WTC11 (cell line): ENCODE measurements around the gene SLC2A9. TPM values are rescaled to one million over a fixed set of nuclear protein-coding genes. Genes with fewer than 3 reads are reported as not detected.
A peak's percentile ranks its signal among the peaks of the same experiment; 100 is the strongest.
"Not testable (repeated sequence)": the region's sequence is repeated elsewhere in the genome, so short reads cannot be mapped to it uniquely, and the experiment has no call there.

Source experiments
- ATAC-seq: fragments of 200-7000 bp; cut with Tn5 transposase; 2 replicates; pipeline ENCODE4 v1.10.0; 2021; ENCODE audit warnings: mild to moderate bottlenecking, moderate library complexity
- CTCF ChIA-PET: fragments of 300-600 bp; sonication (Branson Sonifier 250); formaldehyde crosslinking; loops from one replicate; lab custom pipeline; 2021; ENCODE audit warnings: antibody characterized with exemption; lab: Charles Lee
- POLR2A ChIA-PET: fragments of 350-600 bp; sonication (Branson Sonifier 250); formaldehyde crosslinking; loops from one replicate; lab custom pipeline; 2021; ENCODE audit warnings: antibody characterized with exemption; lab: Charles Lee
- DNase-seq: peaks from one replicate; pipeline ENCODE4 v3.0.0; 2021; ENCODE audit warnings: low spot score
- H3K27ac Mint-ChIP-seq: 2 replicates; pipeline ENCODE4 v1.8.0; 2021; ENCODE audit warnings: mixed read lengths
- H3K27me3 Mint-ChIP-seq: 2 replicates; pipeline ENCODE4 v1.8.0; 2021; ENCODE audit warnings: low read depth, mild to moderate bottlenecking, moderate library complexity, mixed read lengths
- H3K36me3 Mint-ChIP-seq: 2 replicates; pipeline ENCODE4 v1.8.0; 2021; ENCODE audit warnings: mixed read lengths
- H3K4me1 Mint-ChIP-seq: 2 replicates; pipeline ENCODE4 v1.8.0; 2022; ENCODE audit warnings: mixed read lengths
- H3K4me3 Mint-ChIP-seq: 2 replicates; pipeline ENCODE4 v1.8.0; 2021; ENCODE audit warnings: mild to moderate bottlenecking, moderate library complexity, mixed read lengths
- H3K9me3 Mint-ChIP-seq: 2 replicates; pipeline ENCODE4 v1.8.0; 2021; ENCODE audit warnings: mixed read lengths
- EMX1 ChIP-seq: fragments of 250-450 bp; sonication (Bioruptor Pico); IDR thresholded peaks from 2 replicates; pipeline ENCODE4 v1.8.0; 2021; ENCODE audit warnings: mild to moderate bottlenecking
- ESRRA ChIP-seq: sonication (generic); formaldehyde crosslinking; IDR thresholded peaks from 2 replicates; pipeline ENCODE4 v1.8.1; 2022; ENCODE audit warnings: mild to moderate bottlenecking, missing genetic modification reagents, borderline replicate concordance
- FOXP4 ChIP-seq: sonication (generic); formaldehyde crosslinking; IDR thresholded peaks from 2 replicates; pipeline ENCODE4 v1.8.0; 2022; ENCODE audit warnings: mild to moderate bottlenecking, missing genetic modification reagents
- MAX ChIP-seq: sonication (generic); formaldehyde crosslinking; IDR thresholded peaks from 2 replicates; pipeline ENCODE4 v1.8.0; 2022; ENCODE audit warnings: mild to moderate bottlenecking, missing genetic modification reagents
- MXD4 ChIP-seq: fragments of 250-450 bp; sonication (Bioruptor Pico); IDR thresholded peaks from 2 replicates; pipeline ENCODE4 v1.8.0; 2021; ENCODE audit warnings: mild to moderate bottlenecking, moderate library complexity, borderline replicate concordance
- SOX15 ChIP-seq: fragments of 250-450 bp; sonication (Bioruptor Pico); IDR thresholded peaks from 2 replicates; pipeline ENCODE4 v1.9.0; 2021; ENCODE audit warnings: mild to moderate bottlenecking
- SP1 ChIP-seq: sonication (generic); formaldehyde crosslinking; conservative IDR thresholded peaks from 2 replicates; pipeline ENCODE4 v1.8.1; 2022; ENCODE audit warnings: missing genetic modification reagents
- STAT6 ChIP-seq: sonication (generic); formaldehyde crosslinking; conservative IDR thresholded peaks from 2 replicates; pipeline ENCODE4 v1.8.1; 2023; ENCODE audit warnings: mild to moderate bottlenecking, low read depth, missing genetic modification reagents, moderate library complexity
- TCF7 ChIP-seq: sonication (generic); formaldehyde crosslinking; IDR thresholded peaks from 2 replicates; pipeline ENCODE4 v1.8.0; 2022; ENCODE audit warnings: mild to moderate bottlenecking, low read depth, missing genetic modification reagents, moderate library complexity
- TEAD1 ChIP-seq: sonication (generic); formaldehyde crosslinking; IDR thresholded peaks from 2 replicates; pipeline ENCODE4 v1.8.0; 2022; ENCODE audit warnings: mild to moderate bottlenecking, missing genetic modification reagents
- USF1 ChIP-seq: sonication (generic); formaldehyde crosslinking; IDR thresholded peaks from 2 replicates; pipeline ENCODE4 v1.8.0; 2022; ENCODE audit warnings: mild to moderate bottlenecking, missing genetic modification reagents
- ZNF423 ChIP-seq: fragments of 250-450 bp; sonication (Bioruptor Pico); IDR thresholded peaks from 2 replicates; pipeline ENCODE4 v2.1.2; 2022; ENCODE audit warnings: mild to moderate bottlenecking, moderate library complexity
- ZNF512 ChIP-seq: sonication (generic); formaldehyde crosslinking; IDR thresholded peaks from 2 replicates; pipeline ENCODE4 v1.8.1; 2022; ENCODE audit warnings: missing genetic modification reagents, borderline replicate concordance
- ZNF671 ChIP-seq: fragments of 250-450 bp; sonication (Bioruptor Pico); IDR thresholded peaks from 2 replicates; pipeline ENCODE4 v1.8.0; 2021; ENCODE audit warnings: mild to moderate bottlenecking
- total RNA-seq: library from RNA; stranded (reverse); gene quantifications from 3 replicates; pipeline ENCODE4 v1.2.3, GENCODE V29; 2021

Gene SLC2A9
- total RNA-seq, 1 experiment from 2014 or later, result not detected

- Mint-ChIP-seq H3K36me3 (no peaks in the 10 kb centered on the region), H3K9me3 (peaks cover 14% of the 10 kb centered on the region), H3K27ac (no peak overlapping the region), H3K4me3 (no peak overlapping the region), H3K27me3 (no peaks in the 10 kb centered on the region; the same call in 1 of the 2 replicates)
- ChIA-PET CTCF (interaction anchor here (0.9 to 1.5 kb wide), 2 partner anchors 40 to 114 kb away, joined by 3 read pairs; no protein-coding TSS in a partner anchor), POLR2A (no interaction called here)
- DNase-seq (no peak), ATAC-seq (peak; percentile 46; the same call in 1 of the 2 replicates)
- no peak for TF ChIP-seq TCF7 (CRISPR knock-in tag)
- TF ChIP-seq, all 79 proteins: peak for 0
- H3K4me1 Mint-ChIP-seq, result 0 out of 2 replicates have a peak, but pooled peaks cover 4% of the 10 kb centered on the region
Measured at GRCh38 chr4:9804918-9805317, 216.4 kb downstream of the SLC2A9 start.

- no peak for DNase-seq
- Mint-ChIP-seq H3K4me3 (no peak overlapping the region), H3K9me3 (peaks cover 7% of the 10 kb centered on the region), H3K27me3 (peaks cover 2% of the 10 kb centered on the region; the same call in 1 of the 2 replicates), H3K4me1 (0 out of 2 replicates have a peak, but pooled peaks cover 4% of the 10 kb centered on the region), H3K36me3 (no peaks in the 10 kb centered on the region), H3K27ac (no peak overlapping the region)
- CTCF ChIA-PET, result interaction anchor here (1.2 to 1.5 kb wide), 2 partner anchors 98 to 213 kb away, joined by 3 to 5 read pairs; no protein-coding TSS in a partner anchor
- POLR2A ChIA-PET, result no interaction called here
- TF ChIP-seq SP1, result no peak
- no peak for TF ChIP-seq USF1 (CRISPR knock-in tag)
- no peak for TF ChIP-seq MXD4 (CRISPR knock-in tag)
- no peak for TF ChIP-seq STAT6 (CRISPR knock-in tag)
- TF ChIP-seq ZNF512 (CRISPR knock-in tag), result no peak
- TF ChIP-seq FOXP4 (CRISPR knock-in tag), result no peak
- TF ChIP-seq ZNF671 (CRISPR knock-in tag), result no peak
- TF ChIP-seq EMX1, result no peak
- no peak for TF ChIP-seq ZNF423 (CRISPR knock-in tag)
- TF ChIP-seq ESRRA (CRISPR knock-in tag), result no peak
- TF ChIP-seq SOX15 (CRISPR knock-in tag), result no peak
- TF ChIP-seq TEAD1, result no peak
- no peak for TF ChIP-seq MAX (CRISPR knock-in tag)
- ATAC-seq, result no peak
Measured at GRCh38 chr4:9800848-9801247, 220.4 kb downstream of the SLC2A9 start.

- H3K4me3 Mint-ChIP-seq, ATAC-seq, H3K27me3 Mint-ChIP-seq, CTCF ChIA-PET, H3K36me3 Mint-ChIP-seq, DNase-seq, POLR2A ChIA-PET, H3K4me1 Mint-ChIP-seq, H3K27ac Mint-ChIP-seq: not testable (repeated sequence)
- peaks cover 10% of the 10 kb centered on the region for H3K9me3 Mint-ChIP-seq
Measured at GRCh38 chr4:9796641-9797040, 224.7 kb downstream of the SLC2A9 start.
